ENCODE results near the gene AGBL4.

DNA sequence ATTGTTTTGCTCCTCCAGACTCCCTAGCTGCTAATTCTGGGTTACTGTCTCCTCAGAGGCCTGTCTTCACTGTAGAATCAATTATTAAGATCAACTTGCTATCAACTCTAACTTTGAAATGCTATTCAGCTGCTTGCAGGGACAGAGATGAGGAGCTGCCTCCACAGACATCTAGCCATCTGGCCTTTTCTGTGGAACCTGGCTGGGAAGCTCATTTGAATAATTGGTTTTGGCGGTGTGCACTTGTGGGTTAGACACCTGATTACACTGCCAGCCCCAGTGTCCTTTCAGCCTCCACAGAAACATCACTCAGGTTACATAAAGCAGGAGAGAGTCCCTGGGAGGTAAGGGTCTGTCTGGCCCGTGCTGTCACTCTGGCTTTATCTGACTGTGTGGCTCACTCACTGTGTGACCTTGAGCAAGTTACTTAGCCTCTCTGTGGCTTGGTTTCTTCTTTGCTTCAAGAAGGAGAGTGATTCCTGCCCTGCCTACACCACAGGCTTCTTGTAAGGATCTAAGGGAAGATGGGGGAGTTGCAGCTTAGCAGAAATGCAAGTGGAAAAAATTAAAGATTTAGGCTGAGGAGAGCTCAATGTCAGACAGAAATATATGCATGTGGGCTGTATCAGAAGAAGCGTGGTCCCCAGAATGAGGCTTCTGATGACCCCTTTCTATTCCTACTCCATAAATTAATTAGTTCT, 1378.7 kb downstream of the AGBL4 start:
- TF ChIP-seq POLR2AphosphoS5 (IDR thresholded peaks at IDR 0.05; ENCODE audit: borderline replicate concordance, low read depth, low read length), result no peak
- TF ChIP-seq EZH2 (IDR thresholded peaks at IDR 0.05), result no peak
- no peak for TF ChIP-seq FOXP2 (optimal IDR thresholded peaks at IDR 0.05; ENCODE audit: control extremely low read depth, extremely low read length, insufficient read depth)

All from SK-N-MC (cell line).